BJ (cell line): Measurements from ENCODE around the gene TMC5. TPM values are rescaled to one million over a fixed set of nuclear protein-coding genes. Genes with fewer than 3 reads are reported as not detected.

Experiments
- CTCF ChIA-PET: fragments of 350-600 bp; formaldehyde crosslinking; extraction: SDS; loops from one replicate; lab custom pipeline; 2021; ENCODE audit warnings: antibody characterized with exemption, inconsistent platforms; lab: Yijun Ruan, JAX
- POLR2A ChIA-PET: fragments of 300-600 bp; sonication (Branson Sonifier 250); formaldehyde crosslinking; extraction: SDS; loops from one replicate; lab custom pipeline; 2021; ENCODE audit warnings: antibody characterized with exemption; lab: Charles Lee
- DNase-seq: peaks from one replicate; pipeline ENCODE4 v3.0.0-alpha.2; 2011; ENCODE audit warnings: low read depth
- H3K27me3 ChIP-seq: 2 replicates; pipeline ENCODE4 v1.6.0; 2011; ENCODE audit warnings: low read length; ENCODE audit not compliant: control insufficient read depth, insufficient read depth
- H3K36me3 ChIP-seq: 2 replicates; pipeline ENCODE4 v1.5.1; 2011; ENCODE audit warnings: low read length; ENCODE audit not compliant: control insufficient read depth, insufficient read depth
- H3K4me3 ChIP-seq: 2 replicates; pipeline ENCODE4 v1.5.1; 2011; ENCODE audit warnings: low read depth, mild to moderate bottlenecking, control low read depth, low read length
- polyA plus RNA-seq: library from polyadenylated mRNA; depleted of rRNA; stranded (reverse); fragments of >200 nt; gene quantifications from 2 replicates; pipeline ENCODE4 v1.2.3, GENCODE V29; 2011
- TF ChIP-seq, protein P1 (sequence below): IDR thresholded peaks from 2 replicates; pipeline ENCODE4 v1.5.1; 2011; ENCODE audit warnings: low read depth, mild to moderate bottlenecking, control low read depth, inconsistent platforms, low read length, moderate library complexity; ENCODE audit not compliant: insufficient read depth

The TMC5 gene
- polyA plus RNA-seq, 1 experiment = not detected

- Histone ChIP-seq H3K27me3 (no peaks in the 10 kb centered on the region), H3K36me3 (no peaks in the 10 kb centered on the region), H3K4me3 (no peak overlapping the region)
- TF ChIP-seq, protein P1, sequence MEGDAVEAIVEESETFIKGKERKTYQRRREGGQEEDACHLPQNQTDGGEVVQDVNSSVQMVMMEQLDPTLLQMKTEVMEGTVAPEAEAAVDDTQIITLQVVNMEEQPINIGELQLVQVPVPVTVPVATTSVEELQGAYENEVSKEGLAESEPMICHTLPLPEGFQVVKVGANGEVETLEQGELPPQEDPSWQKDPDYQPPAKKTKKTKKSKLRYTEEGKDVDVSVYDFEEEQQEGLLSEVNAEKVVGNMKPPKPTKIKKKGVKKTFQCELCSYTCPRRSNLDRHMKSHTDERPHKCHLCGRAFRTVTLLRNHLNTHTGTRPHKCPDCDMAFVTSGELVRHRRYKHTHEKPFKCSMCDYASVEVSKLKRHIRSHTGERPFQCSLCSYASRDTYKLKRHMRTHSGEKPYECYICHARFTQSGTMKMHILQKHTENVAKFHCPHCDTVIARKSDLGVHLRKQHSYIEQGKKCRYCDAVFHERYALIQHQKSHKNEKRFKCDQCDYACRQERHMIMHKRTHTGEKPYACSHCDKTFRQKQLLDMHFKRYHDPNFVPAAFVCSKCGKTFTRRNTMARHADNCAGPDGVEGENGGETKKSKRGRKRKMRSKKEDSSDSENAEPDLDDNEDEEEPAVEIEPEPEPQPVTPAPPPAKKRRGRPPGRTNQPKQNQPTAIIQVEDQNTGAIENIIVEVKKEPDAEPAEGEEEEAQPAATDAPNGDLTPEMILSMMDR = no peak
- ChIA-PET CTCF (no interaction called here), POLR2A (no interaction called here)
- DNase-seq = no peak
These were observed 60.8 kb downstream of the TMC5 start for GRCh38 chr16:19478505-19478904.

- ChIA-PET POLR2A (no interaction called here), CTCF (no interaction called here)
- Histone ChIP-seq H3K4me3 (no peak overlapping the region), H3K27me3 (no peaks in the 10 kb centered on the region), H3K36me3 (no peaks in the 10 kb centered on the region)
- no peak for DNase-seq
- TF ChIP-seq, protein P1 = no peak
These were observed 61.6 kb downstream of the TMC5 start for GRCh38 chr16:19479302-19479721.

DNA sequence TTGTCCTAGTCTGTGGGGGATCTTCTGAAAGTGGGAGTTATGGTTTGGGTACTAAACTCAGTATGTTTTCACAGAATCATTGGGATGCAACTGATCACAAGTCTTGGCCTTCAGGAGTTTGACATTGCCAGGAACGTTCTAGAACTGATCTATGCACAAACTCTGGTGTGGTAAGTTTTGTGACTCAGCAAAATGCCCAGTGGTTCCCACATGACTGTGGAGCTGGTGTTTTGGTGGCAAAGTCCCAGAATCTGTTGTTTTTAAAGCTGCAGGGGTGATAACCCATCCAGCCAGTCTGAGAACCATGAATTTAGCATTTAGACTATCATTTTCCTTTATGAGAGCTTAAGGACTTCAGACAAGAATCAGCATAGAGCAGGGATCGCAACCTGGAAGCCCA, 63.6 kb downstream of the TMC5 start:
- Histone ChIP-seq H3K36me3 (no peaks in the 10 kb centered on the region), H3K27me3 (no peaks in the 10 kb centered on the region), H3K4me3 (no peak overlapping the region)
- ChIA-PET CTCF (no interaction called here), POLR2A (no interaction called here)
- TF ChIP-seq, protein P1 = no peak
- no peak for DNase-seq

GRCh38 chr16:19481769-19482168, 64.1 kb downstream of the TMC5 start:
- POLR2A ChIA-PET = no interaction called here
- Histone ChIP-seq H3K27me3 (no peaks in the 10 kb centered on the region), H3K36me3 (no peaks in the 10 kb centered on the region), H3K4me3 (no peak overlapping the region)
- TF ChIP-seq, protein P1 = no peak
- DNase-seq = no peak
- CTCF ChIA-PET = no interaction called here

DNA sequence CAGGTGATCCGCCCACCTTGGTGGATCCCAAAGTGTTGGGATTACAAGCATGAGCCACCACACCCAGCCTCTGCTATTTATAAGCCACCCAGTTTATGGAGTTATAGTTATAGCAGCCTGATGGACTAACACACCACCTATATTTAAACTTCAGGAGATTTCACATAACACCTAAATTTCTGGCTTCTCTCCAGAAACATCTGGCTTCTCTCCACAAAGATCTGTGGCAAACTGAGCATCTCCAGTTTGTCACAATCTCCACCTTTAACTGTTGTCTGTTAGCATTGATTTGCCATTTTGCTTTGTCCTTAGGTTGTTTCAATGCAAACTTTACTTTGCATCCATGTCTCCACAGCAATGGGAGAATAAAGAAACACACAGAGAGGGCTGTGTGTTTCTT, 64.6 kb downstream of the TMC5 start:
- no peaks in the 10 kb centered on the region for H3K36me3 ChIP-seq
- no peak for DNase-seq
- no peak overlapping the region for H3K4me3 ChIP-seq
- ChIA-PET POLR2A (no interaction called here), CTCF (no interaction called here)
- no peaks in the 10 kb centered on the region for H3K27me3 ChIP-seq
- TF ChIP-seq, protein P1 = no peak
